GM19023 (cell line): ENCODE data around the gene DENND1A.
"Not testable (repeated sequence)": the region's sequence is repeated elsewhere in the genome, so short reads cannot be mapped to it uniquely, and the experiment has no call there.

Experiments used
- ATAC-seq: cut with Tn5 transposase; IDR thresholded peaks from one replicate; pipeline ENCODE4 v1.9.1; 2021; ENCODE audit warnings: mild to moderate bottlenecking, moderate library complexity; ENCODE audit not compliant: unreplicated experiment

Gene DENND1A

GRCh38 chr9:123407217-123407851 is 522.6 kb downstream of the DENND1A start:
- ATAC-seq, result no peak

DNA sequence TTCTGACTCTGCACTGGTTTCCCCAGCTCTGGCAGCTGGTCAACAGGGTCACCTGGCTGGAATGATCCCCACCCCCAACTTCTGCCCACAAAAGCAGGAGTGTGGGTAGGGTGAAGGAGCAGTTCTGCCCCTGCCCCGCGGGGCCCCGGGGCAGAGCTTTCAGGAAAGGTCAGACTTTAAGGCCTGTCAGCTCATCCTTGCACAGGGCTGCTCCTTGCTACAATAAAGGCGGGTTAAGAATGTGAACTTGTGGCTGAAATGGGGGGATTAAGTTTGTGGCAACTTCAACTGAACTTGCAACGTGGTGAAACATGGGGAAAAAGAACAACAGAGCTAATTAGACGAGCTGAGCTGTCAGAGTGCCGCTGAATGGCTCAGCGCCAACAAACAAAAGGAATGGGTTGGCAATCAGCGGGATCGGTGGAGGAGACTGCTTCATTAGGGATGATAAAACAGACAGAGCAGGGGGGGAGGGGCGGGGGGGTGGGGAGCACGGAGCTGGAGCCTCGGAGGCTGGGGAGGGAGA is 523.2 kb downstream of the DENND1A start:
- no peak for ATAC-seq

- ATAC-seq, result no peak
These were observed 523.9 kb downstream of the DENND1A start for GRCh38 chr9:123406016-123406415.

GRCh38 chr9:123402981-123403509 is 526.9 kb downstream of the DENND1A start:
- no peak for ATAC-seq

- no peak for ATAC-seq
These were observed 527.9 kb downstream of the DENND1A start for GRCh38 chr9:123401879-123402513.

GRCh38 chr9:123400926-123401503 is 528.9 kb downstream of the DENND1A start:
- no peak for ATAC-seq

DNA sequence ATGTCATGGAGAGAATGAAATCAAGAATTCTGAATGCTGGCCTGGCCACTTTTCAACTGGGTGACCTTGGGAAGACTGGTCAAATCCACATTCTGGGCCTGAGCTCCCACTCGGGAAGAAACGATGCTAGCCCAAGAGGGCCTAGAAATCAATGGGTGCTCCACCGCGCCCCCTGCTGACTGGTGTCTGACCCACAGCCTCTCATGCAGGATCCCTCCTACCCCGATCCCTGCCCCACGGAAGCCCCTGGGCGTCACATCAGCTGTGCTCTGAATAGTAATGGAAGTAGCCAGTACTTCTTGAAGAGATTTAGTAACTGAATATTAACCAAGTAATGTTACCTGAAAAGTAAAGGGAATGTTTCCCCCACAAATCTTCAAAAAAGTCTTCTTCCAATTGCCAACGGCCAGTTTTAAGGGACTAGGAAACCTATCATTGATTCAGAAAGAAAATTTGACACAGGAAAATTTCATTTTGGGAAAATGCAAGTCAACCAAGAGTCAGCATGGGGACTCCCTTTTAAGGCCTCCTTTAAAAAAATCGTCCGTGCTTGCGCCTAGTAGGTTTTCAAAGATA is 530.0 kb downstream of the DENND1A start:
- no peak for ATAC-seq

DNA sequence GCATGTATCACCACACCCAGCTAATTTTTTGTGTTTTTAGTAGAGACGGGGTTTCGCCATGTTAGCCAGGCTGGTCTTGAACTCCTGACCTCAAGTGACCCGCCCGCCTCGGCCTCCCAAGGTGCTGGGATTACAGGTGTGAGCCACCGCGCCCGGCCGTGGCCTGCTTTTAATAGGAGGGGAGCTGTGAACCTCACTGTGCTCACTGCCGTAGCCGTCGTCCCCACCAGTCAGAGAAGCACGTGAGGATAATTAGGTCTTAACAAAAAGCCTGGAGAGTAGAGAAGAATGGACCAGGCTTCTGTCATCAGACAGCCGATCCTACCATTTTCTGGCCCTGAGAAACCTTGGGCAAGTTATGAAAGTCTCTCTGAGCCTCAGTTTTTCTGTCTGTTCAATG is 531.0 kb downstream of the DENND1A start:
- ATAC-seq, result not testable (repeated sequence)

GRCh38 chr9:123397975-123398374 is 532.0 kb downstream of the DENND1A start:
- no peak for ATAC-seq

- no peak for ATAC-seq
These were observed 534.0 kb downstream of the DENND1A start for GRCh38 chr9:123395689-123396511.

DNA sequence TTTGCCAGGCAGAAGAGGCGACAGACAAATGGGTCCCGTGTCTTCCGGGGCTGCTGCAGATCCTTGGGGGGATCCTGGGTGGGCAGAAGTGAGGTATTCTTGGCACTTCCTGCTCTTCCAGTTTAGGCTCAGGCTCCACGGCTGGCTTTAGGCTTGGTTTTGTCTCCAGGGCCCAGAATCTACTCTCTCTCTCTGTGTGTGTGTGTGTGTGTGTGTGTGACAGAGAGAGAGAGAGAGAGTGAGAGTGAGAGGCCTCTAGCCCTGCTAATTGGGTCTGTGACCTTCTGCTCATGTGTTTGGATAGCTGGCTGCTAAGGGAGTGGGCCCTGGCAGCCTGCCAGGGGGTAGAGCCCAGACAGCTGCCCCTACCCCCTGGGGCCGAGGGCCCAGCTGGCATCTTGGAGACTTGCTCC is 534.6 kb downstream of the DENND1A start:
- ATAC-seq, result no peak

- no peak for ATAC-seq
These were observed 535.4 kb downstream of the DENND1A start for GRCh38 chr9:123394291-123395235.

- ATAC-seq, result no peak
These were observed 537.1 kb downstream of the DENND1A start for GRCh38 chr9:123392802-123393201.

DNA sequence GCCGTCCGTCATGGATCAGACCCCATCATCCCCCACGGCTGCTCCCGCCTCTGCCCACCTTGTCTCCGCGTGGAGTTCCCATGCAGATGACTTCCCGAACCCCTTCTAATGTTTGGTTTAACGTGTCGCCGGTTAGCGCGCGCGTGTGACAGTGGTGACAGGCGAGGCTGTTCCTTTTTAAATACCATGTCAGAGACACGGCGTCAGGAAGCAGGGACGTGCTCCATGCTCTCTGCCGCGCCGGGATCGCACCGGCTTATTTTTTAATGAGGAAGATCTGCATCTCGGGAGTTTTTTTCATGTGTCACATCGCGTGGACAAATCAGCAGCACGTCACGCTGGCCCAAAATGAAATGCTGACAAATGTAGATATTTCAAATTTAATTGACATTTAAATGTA is 538.0 kb downstream of the DENND1A start:
- ATAC-seq, result no peak

GRCh38 chr9:123391233-123391632 is 538.7 kb downstream of the DENND1A start:
- no peak for ATAC-seq

- ATAC-seq, result no peak
These were observed 539.4 kb downstream of the DENND1A start for GRCh38 chr9:123390337-123391135.

DNA sequence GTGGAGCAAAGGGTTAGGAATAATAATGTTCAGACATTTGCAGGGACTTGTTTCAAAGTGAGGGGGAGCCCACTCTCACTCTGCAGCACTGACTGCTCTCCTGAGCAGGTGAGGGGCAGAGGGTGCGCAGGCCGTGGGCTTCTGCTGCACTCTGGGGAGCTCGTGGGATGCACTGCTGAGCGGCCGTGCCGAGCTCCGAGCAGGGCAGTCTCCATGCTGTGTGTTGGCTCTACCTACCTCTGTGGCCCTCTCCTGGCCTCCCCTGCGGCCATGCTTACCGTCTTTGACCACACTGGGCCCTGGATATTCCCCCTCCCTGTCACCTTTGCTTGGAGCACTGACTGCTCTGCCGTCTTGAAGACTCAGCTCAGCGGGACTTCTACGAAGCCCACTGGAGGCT is 540.2 kb downstream of the DENND1A start:
- no peak for ATAC-seq

GRCh38 chr9:123389070-123389469 is 540.9 kb downstream of the DENND1A start:
- no peak for ATAC-seq

- ATAC-seq, result no peak
These were observed 542.2 kb downstream of the DENND1A start for GRCh38 chr9:123387686-123388085.
